ENCODE results near the gene TFDP1.

The TFDP1 gene

GRCh38 chr13:113634279-113635047, 49.9 kb downstream of the TFDP1 start:
- peaks cover 98% of the 10 kb centered on the region for H3K36me3 ChIP-seq (ENCODE audit: insufficient read depth, low read length)
- no peak overlapping the region for H3K9ac ChIP-seq (ENCODE audit: low read length)
- H3K9me3 ChIP-seq (ENCODE audit: low read length) = no peaks in the 10 kb centered on the region

DNA sequence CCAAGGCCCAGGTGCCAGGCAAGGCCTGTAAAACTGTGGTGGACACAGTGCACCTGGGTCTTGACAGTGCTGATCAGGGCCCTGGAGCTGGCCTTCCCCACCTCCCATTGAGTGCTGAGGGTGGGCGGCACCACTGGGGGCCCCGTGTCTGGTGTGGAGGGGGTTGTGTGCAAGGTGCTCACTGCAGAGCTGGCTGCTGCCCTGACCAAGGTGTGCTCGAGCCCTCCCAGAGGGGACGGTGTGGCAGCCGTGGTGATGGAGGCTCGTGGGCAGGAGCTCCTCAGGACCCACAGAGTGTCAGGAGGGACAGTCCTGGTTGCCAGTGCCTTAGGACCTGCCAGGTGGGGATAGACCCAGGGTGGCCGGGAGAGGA, 50.5 kb downstream of the TFDP1 start:
- Histone ChIP-seq H2AFZ (ENCODE audit: low read length) (no peak overlapping the region), H3K9ac (ENCODE audit: low read length) (no peak overlapping the region), H3K36me3 (ENCODE audit: insufficient read depth, low read length) (peaks cover 98% of the 10 kb centered on the region), H3K27me3 (ENCODE audit: insufficient read depth, low read length) (no peaks in the 10 kb centered on the region), H3K9me2 (ENCODE audit: low read depth, low read length) (no peaks in the 10 kb centered on the region), H3K79me2 (ENCODE audit: insufficient read depth, low read length) (no peaks in the 10 kb centered on the region), H4K20me1 (ENCODE audit: insufficient read depth, low read length) (no peaks in the 10 kb centered on the region), H3F3A (ENCODE audit: insufficient read depth, low read length) (no peaks in the 10 kb centered on the region), H3K27ac (ENCODE audit: low read depth, low read length, poor library complexity, severe bottlenecking) (no peak overlapping the region), H3K4me1 (ENCODE audit: insufficient read depth, low read length, severe bottlenecking) (no peaks in the 10 kb centered on the region), H3K9me3 (ENCODE audit: low read length) (no peaks in the 10 kb centered on the region), H3K4me2 (ENCODE audit: low read length) (no peak overlapping the region), H3K4me3 (ENCODE audit: low read depth, low read length, poor library complexity, severe bottlenecking) (no peak overlapping the region)
- TF ChIP-seq, protein P1, sequence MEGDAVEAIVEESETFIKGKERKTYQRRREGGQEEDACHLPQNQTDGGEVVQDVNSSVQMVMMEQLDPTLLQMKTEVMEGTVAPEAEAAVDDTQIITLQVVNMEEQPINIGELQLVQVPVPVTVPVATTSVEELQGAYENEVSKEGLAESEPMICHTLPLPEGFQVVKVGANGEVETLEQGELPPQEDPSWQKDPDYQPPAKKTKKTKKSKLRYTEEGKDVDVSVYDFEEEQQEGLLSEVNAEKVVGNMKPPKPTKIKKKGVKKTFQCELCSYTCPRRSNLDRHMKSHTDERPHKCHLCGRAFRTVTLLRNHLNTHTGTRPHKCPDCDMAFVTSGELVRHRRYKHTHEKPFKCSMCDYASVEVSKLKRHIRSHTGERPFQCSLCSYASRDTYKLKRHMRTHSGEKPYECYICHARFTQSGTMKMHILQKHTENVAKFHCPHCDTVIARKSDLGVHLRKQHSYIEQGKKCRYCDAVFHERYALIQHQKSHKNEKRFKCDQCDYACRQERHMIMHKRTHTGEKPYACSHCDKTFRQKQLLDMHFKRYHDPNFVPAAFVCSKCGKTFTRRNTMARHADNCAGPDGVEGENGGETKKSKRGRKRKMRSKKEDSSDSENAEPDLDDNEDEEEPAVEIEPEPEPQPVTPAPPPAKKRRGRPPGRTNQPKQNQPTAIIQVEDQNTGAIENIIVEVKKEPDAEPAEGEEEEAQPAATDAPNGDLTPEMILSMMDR (IDR thresholded peaks at IDR 0.05; ENCODE audit: low read length) = no peak
- TF ChIP-seq EZH2 (IDR thresholded peaks at IDR 0.05; ENCODE audit: borderline replicate concordance, low read length) = no peak

More at GRCh38 chr13:113634279-113635047, 49.9 kb downstream of the TFDP1 start:
- Histone ChIP-seq H3K79me2 (ENCODE audit: insufficient read depth, low read length) (no peaks in the 10 kb centered on the region), H3K4me1 (ENCODE audit: insufficient read depth, low read length, severe bottlenecking) (no peaks in the 10 kb centered on the region), H3K27ac (ENCODE audit: low read depth, low read length, poor library complexity, severe bottlenecking) (no peak overlapping the region), H3K4me2 (ENCODE audit: low read length) (no peak overlapping the region), H4K20me1 (ENCODE audit: insufficient read depth, low read length) (no peaks in the 10 kb centered on the region), H3K27me3 (ENCODE audit: insufficient read depth, low read length) (no peaks in the 10 kb centered on the region), H3F3A (ENCODE audit: insufficient read depth, low read length) (no peaks in the 10 kb centered on the region), H3K9me2 (ENCODE audit: low read depth, low read length) (no peaks in the 10 kb centered on the region), H2AFZ (ENCODE audit: low read length) (no peak overlapping the region), H3K4me3 (ENCODE audit: low read depth, low read length, poor library complexity, severe bottlenecking) (no peak overlapping the region)
- TF ChIP-seq EZH2 (IDR thresholded peaks at IDR 0.05; ENCODE audit: borderline replicate concordance, low read length) = no peak
- TF ChIP-seq, protein P1 (IDR thresholded peaks at IDR 0.05; ENCODE audit: low read length) = no peak

DNA sequence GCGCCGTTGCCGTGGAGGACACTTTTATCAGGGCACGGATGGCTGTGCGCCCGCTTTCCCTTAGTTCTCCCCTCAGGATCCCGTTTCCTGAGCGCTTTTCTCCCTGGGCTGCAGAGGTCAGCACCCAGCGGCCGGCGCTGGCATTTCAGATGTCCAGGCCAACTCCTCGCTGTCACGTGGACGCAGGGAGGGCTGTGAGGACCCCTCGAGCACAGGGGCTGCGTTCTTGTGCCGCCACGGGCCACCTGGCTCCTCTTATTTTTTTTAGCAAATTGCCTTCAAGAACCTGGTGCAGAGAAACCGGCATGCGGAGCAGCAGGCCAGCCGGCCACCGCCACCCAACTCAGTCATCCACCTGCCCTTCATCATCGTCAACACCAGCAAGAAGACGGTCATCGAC, 51.2 kb downstream of the TFDP1 start:
- H2AFZ ChIP-seq (ENCODE audit: low read length) = no peak overlapping the region
- H3K4me2 ChIP-seq (ENCODE audit: low read length) = no peak overlapping the region
- H3K79me2 ChIP-seq (ENCODE audit: insufficient read depth, low read length) = no peaks in the 10 kb centered on the region
- H4K20me1 ChIP-seq (ENCODE audit: insufficient read depth, low read length) = no peaks in the 10 kb centered on the region
- no peaks in the 10 kb centered on the region for H3K9me3 ChIP-seq (ENCODE audit: low read length)
- H3K9me2 ChIP-seq (ENCODE audit: low read depth, low read length) = no peaks in the 10 kb centered on the region
- no peak overlapping the region for H3K9ac ChIP-seq (ENCODE audit: low read length)
- H3K27me3 ChIP-seq (ENCODE audit: insufficient read depth, low read length) = no peaks in the 10 kb centered on the region
- no peak overlapping the region for H3K27ac ChIP-seq (ENCODE audit: low read depth, low read length, poor library complexity, severe bottlenecking)
- TF ChIP-seq EZH2 (IDR thresholded peaks at IDR 0.05; ENCODE audit: borderline replicate concordance, low read length) = no peak
- TF ChIP-seq, protein P1 (IDR thresholded peaks at IDR 0.05; ENCODE audit: low read length) = no peak
- H3K36me3 ChIP-seq (ENCODE audit: insufficient read depth, low read length) = peaks cover 100% of the 10 kb centered on the region
- H3F3A ChIP-seq (ENCODE audit: insufficient read depth, low read length) = no peaks in the 10 kb centered on the region
- H3K4me1 ChIP-seq (ENCODE audit: insufficient read depth, low read length, severe bottlenecking) = no peaks in the 10 kb centered on the region
- H3K4me3 ChIP-seq (ENCODE audit: low read depth, low read length, poor library complexity, severe bottlenecking) = no peak overlapping the region
